HG03457 (cell line): ENCODE data around the gene HOMER3.

Experiments
- ATAC-seq: cut with Tn5 transposase; IDR thresholded peaks from one replicate; pipeline ENCODE4 v1.9.1; 2021; ENCODE audit warnings: moderate number of reproducible peaks; ENCODE audit not compliant: unreplicated experiment

The HOMER3 gene

DNA sequence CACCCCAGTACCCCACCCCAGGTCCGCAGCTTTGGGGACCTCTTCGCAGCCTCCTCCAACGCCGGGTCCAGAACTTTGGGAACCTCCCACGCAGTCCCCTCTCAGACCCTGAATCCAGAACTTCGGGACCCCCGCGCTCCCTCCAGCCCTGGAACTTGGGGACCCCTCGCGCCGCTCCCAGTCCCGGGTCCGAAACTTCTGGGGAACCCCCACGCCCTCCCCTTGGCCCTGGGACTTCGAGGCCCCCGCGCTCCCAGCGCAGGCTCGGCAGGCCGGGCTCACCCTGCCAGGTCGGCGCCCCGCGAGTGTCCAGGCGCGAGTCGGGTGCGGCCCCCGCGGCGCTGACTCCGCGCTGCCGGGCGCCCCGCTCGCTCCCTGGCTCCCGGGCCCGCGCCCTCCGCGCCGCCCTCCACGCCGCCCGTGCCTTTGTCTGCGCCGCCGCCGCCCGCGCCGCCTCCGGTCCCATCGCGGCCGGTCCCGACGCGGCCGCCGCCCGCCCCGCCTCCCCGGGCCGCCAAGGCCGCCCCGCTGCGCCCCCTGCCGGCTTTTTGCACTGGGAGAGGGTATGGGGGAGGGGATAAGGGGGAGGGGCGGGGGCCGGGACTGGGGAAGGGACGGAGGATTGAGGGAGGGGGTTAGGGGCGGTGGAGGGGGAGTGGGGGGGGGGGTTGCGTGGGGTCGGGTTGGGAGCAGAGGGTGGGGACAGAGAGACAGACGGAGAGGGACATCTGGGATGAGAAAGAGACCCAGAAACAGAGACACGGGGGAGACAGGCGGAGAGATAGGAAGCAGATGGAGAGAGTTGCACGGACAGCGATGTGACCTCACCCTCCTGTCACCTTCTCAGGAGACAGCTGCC is at the start of gene HOMER3:
HOMER3 (minus strand) TSS at position 449 of the 859 bp plus-strand sequence. CDS start 2,235 bp downstream, outside the sequence.
- no peak for ATAC-seq

GRCh38 chr19:18990128-18990708 is 49.2 kb upstream of the HOMER3 start:
- ATAC-seq, result no peak

DNA sequence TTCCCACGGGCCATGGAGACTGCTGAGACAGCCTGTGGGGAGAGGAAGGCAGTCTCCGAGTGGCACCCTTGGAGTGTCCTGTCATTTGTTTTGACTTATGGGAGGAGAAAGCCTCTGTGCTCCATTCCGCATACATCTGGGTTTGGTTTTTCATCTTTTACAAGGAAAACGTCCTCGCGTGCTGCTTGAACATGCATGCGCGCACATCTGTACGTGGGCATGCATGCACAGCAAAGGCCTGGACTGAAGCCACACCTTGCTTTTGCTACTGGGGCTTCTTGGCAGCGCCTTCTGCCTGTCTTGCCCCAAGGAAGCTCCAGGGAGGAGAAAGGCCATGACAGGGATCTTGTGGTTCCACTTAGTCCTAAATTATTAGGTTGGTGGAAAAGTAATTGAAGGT is 48.3 kb upstream of the HOMER3 start:
- no peak for ATAC-seq

GRCh38 chr19:18987456-18987855 is 46.4 kb upstream of the HOMER3 start:
- ATAC-seq, result no peak

GRCh38 chr19:18985257-18985656 is 44.2 kb upstream of the HOMER3 start:
- no peak for ATAC-seq

GRCh38 chr19:18984251-18984650 is 43.2 kb upstream of the HOMER3 start:
- ATAC-seq, result no peak

DNA sequence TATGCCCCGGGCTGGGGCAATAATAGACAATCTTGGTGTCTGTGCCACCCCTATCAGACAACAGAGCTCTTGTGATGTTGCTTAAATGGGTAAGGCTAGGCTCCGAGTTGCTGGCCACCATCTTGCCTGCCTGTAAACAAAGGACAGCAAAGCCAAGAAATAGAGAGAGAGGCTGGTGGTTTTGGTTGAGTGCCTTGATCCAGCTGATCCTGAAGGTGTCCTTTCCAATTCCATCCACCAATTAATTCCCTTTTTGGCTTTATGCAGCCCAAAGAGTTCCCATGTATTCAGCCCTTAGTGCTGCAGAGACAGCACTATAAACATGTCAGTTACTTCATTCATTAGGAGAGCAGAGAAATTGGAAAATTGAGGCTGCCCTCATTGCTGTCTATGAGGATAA is 41.7 kb upstream of the HOMER3 start:
- no peak for ATAC-seq

DNA sequence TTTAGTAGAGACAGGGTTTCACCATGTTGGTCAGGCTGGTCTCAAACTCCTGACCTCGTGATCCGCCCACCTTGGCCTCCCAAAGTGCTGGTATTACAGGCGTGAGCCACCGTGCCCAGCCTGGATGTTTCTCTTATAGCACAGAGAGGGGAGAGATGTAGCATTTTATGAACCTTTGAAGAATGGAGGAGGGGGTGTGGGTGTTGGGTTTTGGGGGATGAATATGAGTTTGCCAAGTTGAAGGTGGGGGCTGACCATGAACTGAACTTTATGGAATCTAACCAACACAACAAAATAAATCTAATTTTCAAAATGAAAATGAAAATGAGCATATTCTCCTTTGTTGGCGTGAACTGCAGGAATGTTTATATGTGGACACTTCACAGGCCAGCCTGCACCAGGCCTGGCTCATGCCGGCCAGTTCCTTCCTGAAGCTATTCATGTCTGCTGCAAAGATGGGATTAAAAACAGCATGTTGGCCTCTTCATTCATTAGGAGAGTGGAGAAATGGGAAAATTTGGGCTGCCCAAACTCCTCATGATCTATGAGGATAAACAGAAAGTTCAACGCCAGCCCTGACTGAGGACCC is 39.5 kb upstream of the HOMER3 start:
- ATAC-seq, result no peak

GRCh38 chr19:18978616-18979015 is 37.6 kb upstream of the HOMER3 start:
- no peak for ATAC-seq

DNA sequence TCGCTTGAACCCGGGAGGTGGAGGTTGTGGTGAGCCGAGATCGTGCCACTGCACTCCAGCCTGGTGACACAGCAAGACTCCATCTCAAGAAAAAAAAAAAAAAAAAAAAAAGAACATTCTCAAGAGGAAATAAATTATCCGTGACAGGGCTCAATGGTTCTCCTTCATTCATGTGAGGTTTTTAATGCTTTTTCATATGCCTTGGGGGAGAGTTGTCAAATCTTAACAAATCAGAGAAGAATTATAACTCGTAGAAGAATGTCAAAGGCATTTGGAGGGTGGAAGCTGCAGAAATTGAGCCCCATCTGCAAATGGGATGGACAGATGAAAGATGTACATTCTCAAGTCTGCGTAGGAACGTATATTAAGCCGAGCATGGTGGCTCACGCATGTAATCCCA is 34.9 kb upstream of the HOMER3 start:
- no peak for ATAC-seq

- ATAC-seq, result no peak
Observed at GRCh38 chr19:18975011-18975410, 34.0 kb upstream of the HOMER3 start.

- no peak for ATAC-seq
Observed at GRCh38 chr19:18972851-18973250, 31.8 kb upstream of the HOMER3 start.

DNA sequence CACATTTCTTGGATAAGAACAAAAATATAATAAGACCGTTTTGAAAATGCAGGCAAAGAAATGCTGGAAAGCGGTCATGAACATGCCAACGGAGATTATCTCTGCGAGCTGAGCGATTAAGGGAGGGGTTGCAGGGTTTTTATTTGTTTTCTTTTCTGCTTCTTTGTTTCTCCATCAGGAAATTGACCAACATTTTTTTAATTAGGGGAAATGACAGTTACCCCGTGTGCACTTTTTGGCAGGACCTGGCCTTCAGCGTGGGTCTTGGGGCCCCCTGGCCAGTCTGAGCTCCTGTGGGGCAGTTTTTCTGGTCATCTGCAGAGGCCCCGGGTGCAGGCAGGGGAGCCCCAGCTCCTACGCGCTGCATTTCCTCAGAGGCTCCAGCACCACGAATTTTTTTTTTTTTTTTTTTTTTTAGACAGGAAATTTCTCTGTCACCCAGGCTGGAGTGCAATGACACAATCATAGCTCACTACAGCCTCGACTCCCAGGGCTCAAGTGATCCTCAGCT is 31.3 kb upstream of the HOMER3 start:
- ATAC-seq, result no peak

DNA sequence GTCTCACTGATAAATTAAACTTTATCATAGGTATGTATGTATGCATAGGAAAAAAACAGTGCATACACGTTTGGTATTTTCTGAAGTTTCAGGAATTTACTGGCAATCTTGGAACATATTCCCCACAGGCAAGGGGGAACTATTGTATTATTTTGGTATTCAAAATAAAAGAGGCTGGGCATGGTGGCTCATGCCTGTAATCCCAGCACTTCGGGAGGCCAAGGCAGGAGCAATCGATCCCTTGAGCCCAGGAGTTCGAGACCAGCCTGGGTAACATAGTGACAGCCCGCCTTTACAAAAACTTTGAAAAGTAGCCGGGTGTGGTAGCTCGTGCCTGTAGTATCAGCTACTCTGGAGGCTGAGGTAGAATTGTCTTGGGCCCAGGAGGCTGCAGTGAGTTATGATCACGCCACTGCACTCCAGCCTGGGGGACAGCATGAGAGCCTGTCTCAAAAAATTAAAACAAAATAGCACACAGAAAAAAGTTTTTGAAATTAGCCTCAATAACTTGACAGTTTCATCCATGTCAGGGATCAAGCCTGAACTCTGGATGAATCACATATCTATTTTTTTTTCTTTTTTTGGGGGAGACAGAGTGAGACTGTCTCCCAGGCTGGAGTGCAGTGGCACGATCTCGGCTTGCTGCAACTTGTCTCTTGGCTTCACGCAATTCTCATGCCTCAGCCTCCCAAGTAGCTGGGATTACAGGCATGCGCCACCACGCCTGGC is 29.1 kb upstream of the HOMER3 start:
- no peak for ATAC-seq

DNA sequence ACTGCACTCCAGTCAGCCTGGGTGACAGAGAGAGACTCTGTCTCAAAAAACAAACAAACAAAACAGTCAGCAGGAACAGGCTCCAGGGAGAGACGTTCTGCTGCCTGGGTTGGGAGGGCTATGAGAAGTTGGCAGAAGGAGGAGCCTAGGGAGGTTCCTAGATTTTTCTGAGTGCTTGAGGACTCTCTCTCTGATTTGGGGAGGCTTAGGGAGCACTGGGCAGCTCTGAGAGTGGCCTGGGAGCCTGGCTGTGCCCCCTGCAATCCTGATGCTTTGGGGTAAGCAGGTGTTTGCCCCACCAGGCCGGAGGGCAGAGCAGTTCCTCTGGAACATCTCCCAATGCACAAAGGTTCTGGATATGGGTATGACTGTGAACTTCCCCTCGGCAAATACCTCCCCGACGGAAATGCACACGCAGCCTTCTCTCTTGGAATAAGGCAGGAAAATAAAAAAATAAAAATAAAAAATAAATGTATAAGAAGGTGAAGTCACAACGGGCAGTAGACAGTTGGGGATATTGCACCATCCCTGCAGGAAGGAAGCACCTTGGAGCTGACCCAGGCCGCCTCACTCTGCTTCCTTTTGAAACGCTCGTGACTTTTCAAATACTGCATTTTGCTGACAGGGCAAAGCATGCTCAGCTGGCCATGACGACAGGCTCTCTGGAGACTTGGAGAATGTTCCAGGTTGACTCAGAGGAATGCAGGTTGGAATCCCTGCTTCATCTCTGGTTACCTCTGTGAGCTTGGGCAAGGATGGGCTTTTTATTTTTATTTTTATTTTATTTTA is 26.5 kb upstream of the HOMER3 start:
- ATAC-seq, result no peak

- no peak for ATAC-seq
Observed at GRCh38 chr19:18966307-18966706, 25.3 kb upstream of the HOMER3 start.

DNA sequence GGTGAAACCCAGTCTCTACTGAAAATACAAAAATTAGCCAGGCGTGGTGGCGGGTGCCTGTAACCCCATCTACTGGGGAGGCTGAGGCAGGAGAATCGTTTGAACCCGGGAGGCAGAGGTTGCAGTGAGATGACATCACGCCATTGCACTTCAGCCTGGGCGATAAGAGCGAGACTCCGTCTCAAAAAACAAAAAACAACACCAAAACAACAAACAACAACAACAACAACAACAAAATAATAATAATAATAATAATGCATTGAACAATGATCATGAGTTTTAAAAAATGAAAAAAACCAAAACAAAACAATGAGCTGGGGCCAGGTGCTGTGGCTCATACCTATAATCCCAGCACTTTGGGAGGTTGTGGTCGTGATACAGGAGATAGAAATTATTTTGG is 23.1 kb upstream of the HOMER3 start:
- no peak for ATAC-seq

GRCh38 chr19:18961767-18962620 is 21.0 kb upstream of the HOMER3 start:
- ATAC-seq, result no peak

GRCh38 chr19:18960370-18960769 is 19.4 kb upstream of the HOMER3 start:
- no peak for ATAC-seq

DNA sequence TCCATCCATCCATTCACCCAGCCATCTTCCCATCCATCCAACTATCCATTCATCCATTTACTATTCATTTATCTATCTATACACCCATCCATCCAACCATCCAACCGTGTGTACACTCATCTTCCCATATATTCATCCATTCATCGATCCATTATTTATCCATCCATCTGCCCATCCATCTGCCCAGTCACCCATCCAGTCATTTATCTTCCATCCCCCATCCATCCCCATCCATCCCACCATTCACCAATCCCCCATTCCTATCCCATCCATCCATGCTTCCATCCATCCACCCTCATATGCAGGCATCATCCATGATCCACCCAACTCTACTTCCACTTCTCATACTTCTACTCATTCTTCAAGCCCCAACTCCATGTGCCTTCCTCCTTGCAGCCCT is 14.0 kb upstream of the HOMER3 start:
- ATAC-seq, result no peak
